Renal cortex interstitium (tissue), 11 donors: ENCODE measurements around the gene PLEKHG4. TPM values are rescaled to one million over a fixed set of nuclear protein-coding genes. Genes with fewer than 3 reads are reported as not detected.

Source experiments
- DNase-seq, 11 donors: peaks; one replicate each; pipeline ENCODE4 v3.0.0-alpha.2; 2013; ENCODE audit warnings: low read depth in 9 of 11, low spot score in 4 of 11; ENCODE audit errors: extremely low read depth in 1 of 11
- polyA plus RNA-seq, 3 donors: library from polyadenylated mRNA; unstranded; fragments of 120-200 nt; gene quantifications; one replicate each; pipeline ENCODE4 v1.2.1, GENCODE V29; 2013; ENCODE audit not compliant: insufficient read length in 3 of 3

PLEKHG4 gene
- polyA plus RNA-seq, 3 donors = 13.0 to 17.1 (median 13.1) TPM

GRCh38 chr16:67302970-67303369, 23.6 kb downstream of the PLEKHG4 start:
- no peak for DNase-seq

GRCh38 chr16:67304020-67304419, 24.7 kb downstream of the PLEKHG4 start:
- no peak for DNase-seq

- no peak for DNase-seq
Observed at GRCh38 chr16:67305216-67306071, 26.1 kb downstream of the PLEKHG4 start.

- no peak for DNase-seq
Observed at GRCh38 chr16:67310561-67310960, 31.2 kb downstream of the PLEKHG4 start.

- DNase-seq = peak in 5 of 11 donors; percentile 12 to 53 (median 29)
Observed at GRCh38 chr16:67311607-67312488, 32.5 kb downstream of the PLEKHG4 start.

- no peak for DNase-seq
Observed at GRCh38 chr16:67312719-67313118, 33.4 kb downstream of the PLEKHG4 start.

GRCh38 chr16:67317853-67318252, 38.5 kb downstream of the PLEKHG4 start:
- no peak for DNase-seq

- DNase-seq = no peak
Observed at GRCh38 chr16:67326115-67326471, 46.8 kb downstream of the PLEKHG4 start.

GRCh38 chr16:67326472-67327309, 47.4 kb downstream of the PLEKHG4 start, which contains the start of the genes KCTD19 and LRRC36:
Gene KCTD19 (minus strand): TSS chr16:67326741. CDS start chr16:67326707, 34 bp downstream.
Gene LRRC36 (plus strand): TSS chr16:67326815. CDS start chr16:67326863, 48 bp downstream.
- peak in 10 of 11 donors; percentile 47 to 76 (median 58) for DNase-seq

- no peak for DNase-seq
Observed at GRCh38 chr16:67327743-67328142, 48.4 kb downstream of the PLEKHG4 start.

- DNase-seq = no peak
Observed at GRCh38 chr16:67329901-67330300, 50.6 kb downstream of the PLEKHG4 start.

GRCh38 chr16:67333315-67333714, 54.0 kb downstream of the PLEKHG4 start:
- no peak for DNase-seq

- DNase-seq = no peak
Observed at GRCh38 chr16:67336116-67336515, 56.8 kb downstream of the PLEKHG4 start.

GRCh38 chr16:67336648-67337047, 57.3 kb downstream of the PLEKHG4 start:
- no peak for DNase-seq

Other genes with a start within 250 kb of the PLEKHG4 start
- 10 to 100 TPM; 23.9 to 28.2 (median 25.0) TPM for gene PHAF1, start 169.6 kb upstream of the PLEKHG4 start, polyA plus RNA-seq
- 10 to 100 TPM in 1 of 3 donors, 1 to 10 TPM in 2; 8.9 to 12.1 (median 9.8) TPM for gene B3GNT9, start 128.5 kb upstream of the PLEKHG4 start, polyA plus RNA-seq
- 1 to 10 TPM; 3.6 to 6.9 (median 4.8) TPM for gene TRADD, start 119.6 kb upstream of the PLEKHG4 start, polyA plus RNA-seq
- 1 to 10 TPM; 1.2 to 2.8 (median 1.9) TPM for gene FBXL8, start 119.6 kb upstream of the PLEKHG4 start, polyA plus RNA-seq
- gene HSF4, start 114.8 kb upstream of the PLEKHG4 start, polyA plus RNA-seq = 1 to 10 TPM; 1.6 to 3.8 (median 1.8) TPM
- gene NOL3, start 109.0 kb upstream of the PLEKHG4 start, polyA plus RNA-seq = 1 to 10 TPM; 4.9 to 7.6 (median 6.1) TPM
- 10 to 100 TPM; 37.9 to 60.3 (median 41.5) TPM for gene MATCAP1, start 95.6 kb upstream of the PLEKHG4 start, polyA plus RNA-seq
- 1 to 10 TPM; 4.3 to 6.3 (median 6.1) TPM for gene EXOC3L1, start 89.4 kb upstream of the PLEKHG4 start, polyA plus RNA-seq
- gene E2F4, start 87.4 kb upstream of the PLEKHG4 start, polyA plus RNA-seq = 10 to 100 TPM; 50.9 to 67.2 (median 59.5) TPM
- gene ELMO3, start 80.4 kb upstream of the PLEKHG4 start, polyA plus RNA-seq = 1 to 10 TPM; 3.6 to 6.5 (median 5.6) TPM
- 10 to 100 TPM; 34.2 to 48.7 (median 45.8) TPM for gene TMEM208, start 52.4 kb upstream of the PLEKHG4 start, polyA plus RNA-seq
- 10 to 100 TPM; 34.4 to 47.7 (median 46.9) TPM for gene FHOD1, start 32.1 kb upstream of the PLEKHG4 start, polyA plus RNA-seq
- 1 to 10 TPM; 3.4 to 5.5 (median 3.9) TPM for gene SLC9A5, start 30.6 kb upstream of the PLEKHG4 start, polyA plus RNA-seq
- gene KCTD19, start 47.2 kb downstream of the PLEKHG4 start, polyA plus RNA-seq = 1 to 10 TPM; 1.2 to 2.4 (median 1.4) TPM
- gene LRRC36, start 47.3 kb downstream of the PLEKHG4 start, polyA plus RNA-seq = 10 to 100 TPM in 1 of 3 donors, 1 to 10 TPM in 2; 3.2 to 11.5 (median 4.6) TPM
- 10 to 100 TPM; 52.5 to 62.1 (median 55.9) TPM for gene TPPP3, start 114.0 kb downstream of the PLEKHG4 start, polyA plus RNA-seq
- gene ZDHHC1, start 136.9 kb downstream of the PLEKHG4 start, polyA plus RNA-seq = 10 to 100 TPM in 2 of 3 donors, 1 to 10 TPM in 1; 9.6 to 18.0 (median 12.9) TPM
- 10 to 100 TPM; 35.1 to 64.6 (median 42.7) TPM for gene HSD11B2, start 151.6 kb downstream of the PLEKHG4 start, polyA plus RNA-seq
- gene ATP6V0D1, start 201.6 kb downstream of the PLEKHG4 start, polyA plus RNA-seq = 10 to 100 TPM; 84.1 to 99.9 (median 90.5) TPM
- under 1 TPM in 1 of 3 donors, not detected in 2; 0.53 TPM for gene AGRP, start 204.0 kb downstream of the PLEKHG4 start, polyA plus RNA-seq
- 100 to 1,000 TPM; 101 to 155 (median 126) TPM for gene RIPOR1, start 249.3 kb downstream of the PLEKHG4 start, polyA plus RNA-seq